IMR-90 (cell line): ENCODE results near the gene ARL14EPL. TPM values are rescaled to one million over a fixed set of nuclear protein-coding genes. Genes with fewer than 3 reads are reported as not detected.

Experiments
- ATAC-seq: fragments of 200-7000 bp; cut with Tn5 transposase; 2 replicates; pipeline ENCODE4 v1.9.1; 2020; ENCODE audit warnings: low read depth, mild to moderate bottlenecking, moderate library complexity
- BruUV-seq: library from RNA; stranded (reverse); fragments of 400-500 nt; replicated peaks from 2 replicates; lab custom pipeline; 2021; lab: Mats Ljungman, UMichigan
- CTCF ChIA-PET: fragments of 300-600 bp; formaldehyde crosslinking; extraction: SDS; loops from one replicate; lab custom pipeline; 2021; ENCODE audit warnings: antibody characterized with exemption; lab: Yijun Ruan, JAX
- POLR2A ChIA-PET: fragments of 300-600 bp; sonication (Branson Sonifier 250); formaldehyde crosslinking; loops from one replicate; lab custom pipeline; 2022; ENCODE audit warnings: antibody characterized with exemption; ENCODE audit not compliant: unreplicated experiment; lab: Charles Lee
- DNase-seq: peaks from one replicate; pipeline ENCODE4 v3.0.0; 2013
- H2AFZ ChIP-seq: replicated peaks from 2 replicates; pipeline ENCODE3; 2013; ENCODE audit warnings: low read length, mild to moderate bottlenecking; ENCODE audit not compliant: poor library complexity
- H2AK5ac ChIP-seq: 2 replicates; pipeline ENCODE4 v1.6.1; 2013; ENCODE audit warnings: low read depth, low read length, inconsistent platforms
- H2AK9ac ChIP-seq: replicated peaks from 2 replicates; pipeline ENCODE3; 2013; ENCODE audit warnings: mild to moderate bottlenecking, low read depth, low read length, moderate library complexity; ENCODE audit not compliant: poor library complexity
- H2BK120ac ChIP-seq: 2 replicates; pipeline ENCODE4 v1.6.1; 2013; ENCODE audit warnings: low read depth, low read length, inconsistent platforms
- H2BK15ac ChIP-seq: 3 replicates; pipeline ENCODE4 v1.6.1; 2013; ENCODE audit warnings: low read depth, low read length, inconsistent platforms
- H2BK20ac ChIP-seq: 2 replicates; pipeline ENCODE4 v1.6.1; 2013; ENCODE audit warnings: low read depth, mild to moderate bottlenecking, inconsistent platforms, low read length, moderate library complexity
- H2BK5ac ChIP-seq: 2 replicates; pipeline ENCODE4 v1.6.1; 2013; ENCODE audit warnings: mild to moderate bottlenecking, low read depth, low read length, inconsistent platforms; ENCODE audit not compliant: poor library complexity, severe bottlenecking
- H3K14ac ChIP-seq: replicated peaks from 2 replicates; pipeline ENCODE4 v1.6.1; 2013; ENCODE audit warnings: low read depth, low read length, inconsistent platforms
- H3K18ac ChIP-seq: 2 replicates; pipeline ENCODE4 v1.6.1; 2013; ENCODE audit warnings: low read depth, low read length, control low read depth
- H3K23ac ChIP-seq: 2 replicates; pipeline ENCODE4 v1.6.1; 2013; ENCODE audit warnings: low read depth, low read length, inconsistent platforms
- H3K27ac ChIP-seq: 2 replicates; pipeline ENCODE4 v1.5.1; 2013; ENCODE audit warnings: mild to moderate bottlenecking, control low read depth, low read length; ENCODE audit not compliant: insufficient read depth
- H3K27me3 ChIP-seq: 2 replicates; pipeline ENCODE4 v1.6.1; 2013; ENCODE audit warnings: low read length; ENCODE audit not compliant: control insufficient read depth, insufficient read depth
- H3K36me3 ChIP-seq: 2 replicates; pipeline ENCODE4 v1.6.1; 2013; ENCODE audit warnings: low read length, mixed read lengths; ENCODE audit not compliant: control insufficient read depth, insufficient read depth
- H3K4ac ChIP-seq: 2 replicates; pipeline ENCODE4 v1.6.1; 2013; ENCODE audit warnings: low read depth, low read length, inconsistent platforms
- H3K4me1 ChIP-seq: 2 replicates; pipeline ENCODE4 v1.6.1; 2013; ENCODE audit warnings: low read length, mixed read lengths; ENCODE audit not compliant: control insufficient read depth, insufficient read depth
- H3K4me2 ChIP-seq: 2 replicates; pipeline ENCODE4 v1.6.1; 2013; ENCODE audit warnings: low read depth, mild to moderate bottlenecking, control low read depth, low read length, moderate library complexity
- H3K4me3 ChIP-seq: 2 replicates; pipeline ENCODE4 v1.5.1; 2013; ENCODE audit warnings: low read depth, mild to moderate bottlenecking, control low read depth, low read length, moderate library complexity; ENCODE audit not compliant: insufficient read depth
- H3K56ac ChIP-seq: 2 replicates; pipeline ENCODE4 v1.6.1; 2013; ENCODE audit warnings: low read length, inconsistent platforms; ENCODE audit not compliant: insufficient read depth; ENCODE audit errors: extremely low read depth
- H3K79me1 ChIP-seq, 2 experiments: 2 replicates each; pipeline ENCODE4 v1.6.1; 2013; ENCODE audit warnings: low read length in 2 of 2, inconsistent platforms in 1 of 2, low read depth in 1 of 2
- H3K9ac ChIP-seq: 2 replicates; pipeline ENCODE4 v1.6.1; 2013; ENCODE audit warnings: low read depth, low read length, control low read depth
- H3K9me1 ChIP-seq: 2 replicates; pipeline ENCODE4 v1.6.1; 2013; ENCODE audit warnings: low read length, inconsistent platforms; ENCODE audit not compliant: insufficient read depth
- H3K9me3 ChIP-seq: 2 replicates; pipeline ENCODE4 v1.6.1; 2013; ENCODE audit warnings: low read length; ENCODE audit not compliant: control insufficient read depth, insufficient read depth
- H4K20me1 ChIP-seq: 2 replicates; pipeline ENCODE4 v1.6.1; 2013; ENCODE audit warnings: low read length, inconsistent platforms; ENCODE audit not compliant: insufficient read depth
- H4K5ac ChIP-seq: 2 replicates; pipeline ENCODE4 v1.6.1; 2013; ENCODE audit warnings: mild to moderate bottlenecking, low read depth, low read length, control low read depth
- H4K8ac ChIP-seq, 2 experiments: 2 replicates each; pipeline ENCODE4 v1.6.1; 2013; ENCODE audit warnings: low read depth in 2 of 2, low read length in 2 of 2, control low read depth in 1 of 2, inconsistent platforms in 1 of 2
- H4K91ac ChIP-seq: 2 replicates; pipeline ENCODE4 v1.6.1; 2013; ENCODE audit warnings: low read depth, low read length, inconsistent platforms; ENCODE audit not compliant: insufficient read depth
- BHLHE40 ChIP-seq: fragments of 150-350 bp; IDR thresholded peaks from 2 replicates; pipeline ENCODE4 v1.6.1; 2016; ENCODE audit warnings: mild to moderate bottlenecking, low read depth, low read length
- CEBPB ChIP-seq: IDR thresholded peaks from 2 replicates; pipeline ENCODE4 v1.6.1; 2012; ENCODE audit warnings: low read depth, low read length, improper control_type of control experiment
- CHD1 ChIP-seq: IDR thresholded peaks from 2 replicates; pipeline ENCODE4 v1.6.1; 2012; ENCODE audit warnings: low read depth, low read length, improper control_type of control experiment
- CTCF ChIP-seq: conservative IDR thresholded peaks from 2 replicates; pipeline ENCODE4 v1.5.1; 2012; ENCODE audit warnings: mild to moderate bottlenecking, low read depth, low read length, improper control_type of control experiment
- ELK1 ChIP-seq: fragments of 150-350 bp; IDR thresholded peaks from 2 replicates; pipeline ENCODE4 v1.6.1; 2016; ENCODE audit warnings: low read depth, mild to moderate bottlenecking, low read length, moderate library complexity, borderline replicate concordance
- FOS ChIP-seq: fragments of 150-350 bp; IDR thresholded peaks from 2 replicates; pipeline ENCODE4 v1.6.1; 2016; ENCODE audit warnings: low read depth, low read length
- MAFK ChIP-seq: IDR thresholded peaks from 2 replicates; pipeline ENCODE4 v1.6.1; 2012; ENCODE audit warnings: low read depth, low read length, improper control_type of control experiment
- MAZ ChIP-seq: IDR thresholded peaks from 2 replicates; pipeline ENCODE4 v1.6.1; 2012; ENCODE audit warnings: low read depth, mild to moderate bottlenecking, low read length, improper control_type of control experiment, moderate library complexity, borderline replicate concordance
- MXI1 ChIP-seq: IDR thresholded peaks from 2 replicates; pipeline ENCODE4 v1.6.1; 2012; ENCODE audit warnings: low read depth, mild to moderate bottlenecking, low read length, moderate library complexity, borderline replicate concordance
- NFE2L2 ChIP-seq: fragments of 150-350 bp; IDR thresholded peaks from 2 replicates; pipeline ENCODE4 v1.6.1; 2016; ENCODE audit warnings: low read depth, mild to moderate bottlenecking, low read length
- POLR2A ChIP-seq: IDR thresholded peaks from 2 replicates; pipeline ENCODE4 v1.6.1; 2012; ENCODE audit warnings: mild to moderate bottlenecking, low read depth, low read length
- RAD21 ChIP-seq: IDR thresholded peaks from 2 replicates; pipeline ENCODE4 v1.6.1; 2012; ENCODE audit warnings: low read length, improper control_type of control experiment
- RCOR1 ChIP-seq: IDR thresholded peaks from 2 replicates; pipeline ENCODE4 v1.6.1; 2012; ENCODE audit warnings: mild to moderate bottlenecking, low read length, improper control_type of control experiment; ENCODE audit not compliant: insufficient replicate concordance
- RFX5 ChIP-seq: IDR thresholded peaks from 2 replicates; pipeline ENCODE4 v1.8.0; 2012; ENCODE audit warnings: low read depth, mild to moderate bottlenecking, low read length, moderate library complexity
- SMC3 ChIP-seq: fragments of 150-350 bp; IDR thresholded peaks from 2 replicates; pipeline ENCODE4 v1.6.1; 2016; ENCODE audit warnings: low read depth, mild to moderate bottlenecking, antibody characterized with exemption, low read length, moderate library complexity
- WGBS, 2 experiments: methylation state at CpG; one replicate each; pipeline versions ENCODE4 v1.1.5 to v1.1.7; 2013; ENCODE audit warnings: missing lambda C conversion rate in 2 of 2; ENCODE audit not compliant: insufficient read length in 1 of 2; ENCODE audit errors: extremely low coverage in 2 of 2; 5-methylcytosine and 5-hydroxymethylcytosine counted together
- dilution Hi-C: fragments of 300-500 bp; cut with HindIII; formaldehyde crosslinking; loops from one replicate; pipeline ENCODE4 v1.14.3; 2018; ENCODE audit warnings: low sequenced_read_pairs; ENCODE audit not compliant: unreplicated experiment
- in situ Hi-C: fragments of 300-500 bp; cut with MboI; formaldehyde crosslinking; loops from 3 replicates; pipeline ENCODE4 v1.14.3; 2019; ENCODE audit warnings: low sequenced_read_pairs, inconsistent platforms, mixed read lengths
- intact Hi-C: fragments of 100-400 bp; cut with micrococcal nuclease; formaldehyde crosslinking; loops from 2 replicates; pipeline ENCODE4 v1.10.0; 2022
- polyA plus RNA-seq, 3 experiments: library from polyadenylated mRNA; depleted of rRNA; stranded (reverse); fragments of >200 nt; gene quantifications; 2 replicates each; pipeline ENCODE4 v1.2.3, GENCODE V29; 2012; ENCODE audit warnings: low replicate concordance in 1 of 3
- total RNA-seq: library from RNA; depleted of rRNA; stranded (reverse); fragments of >200 nt; gene quantifications from 2 replicates; pipeline ENCODE4 v1.2.3, GENCODE V29; 2012
- TF ChIP-seq, protein P1 (sequence below): fragments of 150-350 bp; IDR thresholded peaks from 2 replicates; pipeline ENCODE4 v1.6.1; 2017; ENCODE audit warnings: mild to moderate bottlenecking, antibody characterized with exemption, low read length, low read depth

ARL14EPL gene
- total and polyA plus RNA-seq, 2 of the 4 experiments (the other 2 are of a cell fraction) = not detected

DNA sequence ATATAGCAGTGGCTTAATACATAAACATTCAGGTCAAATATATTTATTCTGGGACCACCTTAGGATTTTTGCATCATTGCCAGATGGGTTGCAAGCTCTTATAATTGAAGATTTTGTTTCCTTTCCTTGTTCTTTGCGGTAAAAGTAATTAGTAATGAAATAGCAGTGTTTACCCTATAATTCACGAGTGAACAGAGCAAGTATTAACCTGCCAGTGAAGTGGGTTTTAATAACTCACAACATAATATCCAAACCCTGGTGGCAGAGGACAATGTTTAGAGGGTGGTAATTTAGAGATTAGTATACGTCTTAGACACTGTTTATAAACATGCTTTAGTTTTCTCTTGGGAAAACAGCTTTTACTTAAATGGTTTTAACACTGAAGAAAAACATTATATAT lies 11.8 kb downstream of the ARL14EPL start:
- H3K27ac ChIP-seq = no peak overlapping the region
- POLR2A ChIA-PET = no interaction called here
- H3K18ac ChIP-seq = no peak overlapping the region
- no peak overlapping the region for H2BK15ac ChIP-seq
- dilution Hi-C loops (no loop called here), in situ Hi-C loops (no loop called here), intact Hi-C loops (no loop called here)
- CTCF ChIA-PET = no interaction called here
- H3K4me1 ChIP-seq = no peaks in the 10 kb centered on the region
- WGBS, 2 experiments = no CpG with 5 or more reads among the region's 3 CpGs
- H2AK9ac ChIP-seq = no peak overlapping the region
- H2BK120ac ChIP-seq = no peak overlapping the region
- H4K20me1 ChIP-seq = no peaks in the 10 kb centered on the region
- no peak overlapping the region for H2AK5ac ChIP-seq
- no peaks in the 10 kb centered on the region for H3K9me3 ChIP-seq
- BruUV-seq = no TSS peak
- H3K23ac ChIP-seq = no peak overlapping the region
- ATAC-seq (no peak), DNase-seq (no peak)
- H3K56ac ChIP-seq = no peak overlapping the region
- H3K4me2 ChIP-seq = no peak overlapping the region
- no peaks in the 10 kb centered on the region for H3K36me3 ChIP-seq
- no peak overlapping the region for H4K91ac ChIP-seq
- H2BK20ac ChIP-seq = no peak overlapping the region
- H4K5ac ChIP-seq = no peak overlapping the region
- no peak for TF ChIP-seq MAZ
- TF ChIP-seq, protein P1, sequence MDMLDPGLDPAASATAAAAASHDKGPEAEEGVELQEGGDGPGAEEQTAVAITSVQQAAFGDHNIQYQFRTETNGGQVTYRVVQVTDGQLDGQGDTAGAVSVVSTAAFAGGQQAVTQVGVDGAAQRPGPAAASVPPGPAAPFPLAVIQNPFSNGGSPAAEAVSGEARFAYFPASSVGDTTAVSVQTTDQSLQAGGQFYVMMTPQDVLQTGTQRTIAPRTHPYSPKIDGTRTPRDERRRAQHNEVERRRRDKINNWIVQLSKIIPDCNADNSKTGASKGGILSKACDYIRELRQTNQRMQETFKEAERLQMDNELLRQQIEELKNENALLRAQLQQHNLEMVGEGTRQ = no peak
- TF ChIP-seq POLR2A = no peak
- TF ChIP-seq MXI1 = no peak
- no peak for TF ChIP-seq MAFK
- no peak for TF ChIP-seq SMC3
- TF ChIP-seq RCOR1 = no peak
- TF ChIP-seq CTCF = no peak
- TF ChIP-seq FOS = no peak
- TF ChIP-seq RAD21 = no peak
- TF ChIP-seq NFE2L2 = no peak
- no peak for TF ChIP-seq RFX5
- no peak for TF ChIP-seq BHLHE40
- TF ChIP-seq CEBPB = no peak
- TF ChIP-seq CHD1 = no peak
- no peak for TF ChIP-seq ELK1
- H3K9me1 ChIP-seq = no peaks in the 10 kb centered on the region; the same call in 1 of the 2 replicates
- no peak overlapping the region for H4K8ac ChIP-seq
- no peak overlapping the region for H3K4me3 ChIP-seq
- no peak overlapping the region for H3K14ac ChIP-seq
- H2AFZ ChIP-seq = no peak overlapping the region
- H2BK5ac ChIP-seq = no peak overlapping the region
- H3K4ac ChIP-seq = no peak overlapping the region
- no peak overlapping the region for H3K9ac ChIP-seq
- peaks cover 9% of the 10 kb centered on the region for H3K27me3 ChIP-seq
- H3K79me1 ChIP-seq = no peaks in the 10 kb centered on the region
